ENCODE measurements around the gene SLC9A5.

Gene SLC9A5, protein sequence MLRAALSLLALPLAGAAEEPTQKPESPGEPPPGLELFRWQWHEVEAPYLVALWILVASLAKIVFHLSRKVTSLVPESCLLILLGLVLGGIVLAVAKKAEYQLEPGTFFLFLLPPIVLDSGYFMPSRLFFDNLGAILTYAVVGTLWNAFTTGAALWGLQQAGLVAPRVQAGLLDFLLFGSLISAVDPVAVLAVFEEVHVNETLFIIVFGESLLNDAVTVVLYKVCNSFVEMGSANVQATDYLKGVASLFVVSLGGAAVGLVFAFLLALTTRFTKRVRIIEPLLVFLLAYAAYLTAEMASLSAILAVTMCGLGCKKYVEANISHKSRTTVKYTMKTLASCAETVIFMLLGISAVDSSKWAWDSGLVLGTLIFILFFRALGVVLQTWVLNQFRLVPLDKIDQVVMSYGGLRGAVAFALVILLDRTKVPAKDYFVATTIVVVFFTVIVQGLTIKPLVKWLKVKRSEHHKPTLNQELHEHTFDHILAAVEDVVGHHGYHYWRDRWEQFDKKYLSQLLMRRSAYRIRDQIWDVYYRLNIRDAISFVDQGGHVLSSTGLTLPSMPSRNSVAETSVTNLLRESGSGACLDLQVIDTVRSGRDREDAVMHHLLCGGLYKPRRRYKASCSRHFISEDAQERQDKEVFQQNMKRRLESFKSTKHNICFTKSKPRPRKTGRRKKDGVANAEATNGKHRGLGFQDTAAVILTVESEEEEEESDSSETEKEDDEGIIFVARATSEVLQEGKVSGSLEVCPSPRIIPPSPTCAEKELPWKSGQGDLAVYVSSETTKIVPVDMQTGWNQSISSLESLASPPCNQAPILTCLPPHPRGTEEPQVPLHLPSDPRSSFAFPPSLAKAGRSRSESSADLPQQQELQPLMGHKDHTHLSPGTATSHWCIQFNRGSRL

DNA sequence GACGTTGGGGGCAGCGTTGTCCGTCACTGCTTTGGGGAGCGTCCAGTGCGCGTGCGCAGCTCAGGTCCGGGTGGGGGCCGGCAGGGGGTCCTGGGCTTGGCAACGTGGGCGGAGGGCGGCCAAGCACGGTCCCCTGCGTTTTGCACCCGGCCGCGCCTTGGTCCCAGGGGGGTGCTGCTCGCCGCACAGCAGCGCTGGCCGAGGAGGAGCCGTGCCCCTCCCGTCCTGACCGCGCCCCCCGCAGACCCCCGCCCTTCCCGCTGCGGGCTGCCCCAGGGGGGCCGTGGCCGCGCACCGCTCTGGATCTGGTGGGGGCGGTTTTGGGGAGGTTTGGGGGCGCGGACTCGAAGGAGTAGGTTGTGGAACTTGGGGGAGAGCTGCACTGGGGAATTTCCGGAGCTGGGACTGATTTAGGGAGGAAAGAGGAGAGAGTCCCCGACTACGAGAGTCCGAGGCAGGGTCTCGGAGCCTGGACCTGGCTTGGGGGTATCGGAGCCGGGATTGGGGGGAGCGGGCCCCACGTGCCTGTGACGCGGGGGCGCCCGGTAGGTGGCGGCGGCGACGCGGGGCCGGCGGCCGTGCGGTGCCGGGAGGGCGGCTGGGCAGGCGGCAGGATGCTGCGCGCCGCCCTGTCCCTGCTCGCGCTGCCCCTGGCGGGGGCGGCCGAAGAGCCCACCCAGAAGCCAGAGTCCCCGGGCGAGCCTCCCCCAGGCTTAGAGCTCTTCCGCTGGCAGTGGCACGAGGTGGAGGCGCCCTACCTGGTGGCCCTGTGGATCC, at the start of gene SLC9A5:
Gene SLC9A5 (plus strand): TSS at position 579 of the 777 bp plus-strand sequence. CDS start 36 bp downstream, at position 615.
- no peak for DNase-seq

DNA sequence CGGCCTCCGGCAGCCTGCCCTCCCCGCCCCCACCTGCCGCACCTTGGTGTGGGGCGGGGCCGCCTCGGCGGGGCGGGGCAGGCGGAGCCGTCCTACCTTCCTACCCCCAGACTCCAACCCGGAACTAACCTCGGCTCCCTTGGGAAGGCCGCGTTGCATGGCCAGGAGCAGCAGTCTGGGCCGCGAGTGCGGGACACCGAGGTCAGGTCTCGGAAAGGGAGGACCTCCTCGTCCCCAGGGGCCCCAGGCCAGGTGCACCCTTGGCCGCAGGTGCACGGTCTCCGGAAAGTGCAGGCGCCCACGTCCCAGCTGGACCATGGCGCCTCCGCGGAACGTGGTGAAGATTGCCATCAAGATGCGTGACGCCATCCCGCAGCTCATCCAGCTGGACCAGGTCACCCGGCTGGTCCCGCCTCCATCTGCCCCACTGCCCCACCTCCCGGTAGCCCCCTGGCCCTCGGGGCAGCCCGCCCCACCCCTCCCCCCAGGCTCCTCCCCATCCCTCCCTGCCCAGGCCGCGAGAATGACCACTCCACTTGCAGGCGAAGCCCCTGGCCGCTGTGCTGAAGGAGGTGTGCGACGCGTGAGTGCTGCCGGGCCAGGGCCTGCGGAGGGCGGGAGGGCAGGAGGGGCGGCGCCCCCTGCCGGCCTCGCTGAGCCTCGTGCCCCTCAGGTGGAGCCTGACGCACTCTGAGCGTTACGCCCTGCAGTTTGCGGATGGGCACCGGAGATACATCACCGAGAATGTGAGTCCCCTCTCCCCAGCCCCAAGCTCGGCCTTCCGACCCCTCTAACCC, 49.6 kb upstream of the SLC9A5 start, which contains the start of gene ELMO3:
Gene ELMO3 (plus strand): TSS at position 121 of the 797 bp plus-strand sequence. CDS start 196 bp downstream, at position 317.
- no peak for DNase-seq

DNA sequence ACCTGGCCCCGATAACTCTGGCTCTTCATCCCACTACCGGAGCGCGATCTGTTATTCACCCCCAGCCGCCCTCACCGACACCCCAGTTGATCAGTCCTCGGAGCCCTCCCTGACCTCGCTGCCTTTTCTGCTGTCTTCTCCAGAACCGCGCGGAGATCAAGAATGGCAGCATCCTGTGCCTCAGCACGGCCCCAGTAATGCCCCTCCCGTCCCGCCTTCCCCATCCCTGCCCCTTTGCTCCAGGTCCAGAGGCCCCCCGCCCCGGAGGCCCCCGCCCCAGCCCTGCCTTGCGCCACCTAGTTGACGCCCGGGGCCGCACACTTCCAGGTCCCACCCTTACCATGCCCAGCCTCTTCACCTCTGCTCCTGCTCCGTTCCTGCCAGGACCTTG, 49.0 kb upstream of the SLC9A5 start:
- DNase-seq: no peak

DNA sequence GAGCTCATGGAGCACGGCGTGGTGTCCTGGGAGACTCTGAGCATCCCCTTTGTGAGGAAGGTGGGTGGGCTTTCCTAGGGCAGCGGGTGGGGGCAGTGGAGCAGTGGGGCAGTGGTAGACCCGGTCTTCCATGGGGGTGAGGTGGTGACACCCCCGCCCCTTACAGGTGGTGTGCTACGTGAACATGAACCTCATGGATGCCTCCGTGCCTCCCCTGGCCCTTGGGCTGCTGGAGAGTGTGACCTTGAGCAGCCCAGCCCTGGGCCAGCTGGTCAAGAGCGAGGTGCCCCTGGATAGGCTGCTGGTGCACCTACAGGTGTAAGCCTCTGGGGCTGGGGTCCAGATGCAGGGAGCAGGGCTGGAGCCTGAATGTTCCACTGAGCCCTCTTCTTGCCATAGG, 48.3 kb upstream of the SLC9A5 start:
- DNase-seq: no peak

DNA sequence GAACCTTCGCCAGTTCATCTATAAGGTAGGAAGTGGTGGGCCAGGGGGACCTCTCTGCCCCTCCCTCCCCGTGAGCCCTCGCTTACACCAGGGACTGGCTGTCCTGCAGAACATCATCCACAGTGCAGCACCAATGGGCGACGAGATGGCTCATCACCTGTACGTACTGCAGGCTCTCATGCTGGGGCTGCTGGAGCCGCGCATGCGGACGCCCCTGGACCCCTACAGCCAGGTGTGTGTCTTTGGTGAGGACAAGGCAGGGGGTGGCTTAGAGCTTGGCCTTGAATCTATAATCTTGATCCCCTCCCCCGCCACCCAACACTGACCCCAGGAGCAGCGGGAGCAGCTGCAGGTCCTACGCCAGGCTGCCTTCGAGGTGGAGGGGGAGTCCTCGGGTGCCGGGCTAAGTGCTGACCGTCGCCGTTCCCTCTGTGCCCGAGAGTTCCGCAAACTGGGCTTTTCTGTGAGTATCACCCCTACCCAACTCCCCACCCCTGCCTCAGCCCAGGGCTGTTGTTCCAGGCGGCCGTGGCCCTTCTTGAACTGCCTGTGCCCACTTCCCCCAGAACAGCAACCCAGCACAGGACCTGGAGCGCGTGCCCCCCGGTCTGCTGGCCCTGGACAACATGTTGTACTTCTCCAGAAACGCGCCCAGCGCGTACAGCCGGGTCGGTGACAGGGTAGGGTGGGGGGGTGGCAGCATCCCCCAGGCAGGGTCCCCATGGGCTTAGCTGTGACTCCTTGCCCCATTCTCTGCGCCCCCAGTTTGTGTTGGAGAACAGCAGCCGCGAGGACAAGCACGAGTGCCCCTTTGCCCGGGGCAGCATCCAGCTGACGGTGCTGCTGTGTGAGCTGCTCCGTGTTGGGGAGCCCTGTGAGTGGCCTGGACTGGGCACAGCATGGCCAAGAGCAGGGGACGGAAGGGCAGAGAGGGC, 47.1 kb upstream of the SLC9A5 start:
- DNase-seq: no peak

- no peak for DNase-seq
These were observed 46.4 kb upstream of the SLC9A5 start for GRCh38 chr16:67202426-67202825.

GRCh38 chr16:67202956-67203493, 45.8 kb upstream of the SLC9A5 start:
- DNase-seq: no peak

- no peak for DNase-seq
These were observed 44.7 kb upstream of the SLC9A5 start for GRCh38 chr16:67204076-67204475.

DNA sequence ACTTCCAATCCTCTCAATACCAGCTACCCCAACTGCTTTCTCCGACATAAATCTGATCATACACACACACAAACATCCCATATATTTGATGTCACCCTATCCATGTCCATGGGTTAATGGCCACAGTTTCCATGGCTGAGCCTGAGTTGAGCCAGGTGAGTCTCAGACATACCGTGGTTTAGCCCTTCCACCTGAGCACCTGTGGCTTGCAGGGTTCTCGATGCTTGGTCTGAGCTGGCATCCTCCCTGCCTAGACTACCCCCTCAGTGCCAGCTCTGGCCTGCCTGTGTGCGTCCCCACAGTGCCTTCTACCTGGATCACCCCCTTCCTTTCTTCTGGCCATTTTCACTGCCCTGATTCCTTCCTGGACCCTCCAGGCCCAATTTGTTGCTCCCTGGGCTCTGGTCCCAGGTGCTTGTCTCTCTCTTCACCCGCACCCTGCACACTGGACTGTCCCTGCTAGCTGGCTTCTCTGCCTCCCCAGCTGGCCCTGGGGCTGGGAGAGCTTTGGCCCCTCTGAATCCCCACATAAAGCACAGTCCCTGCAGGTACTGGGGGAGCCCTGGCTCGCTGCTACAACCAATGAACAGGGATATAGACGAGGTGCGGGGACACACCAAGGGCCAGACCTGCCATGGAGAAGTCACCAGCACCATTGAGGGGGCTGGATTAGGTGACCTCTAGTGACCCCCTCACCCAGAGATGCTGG, 42.5 kb upstream of the SLC9A5 start:
- DNase-seq: no peak

GRCh38 chr16:67206838-67207248, 41.9 kb upstream of the SLC9A5 start:
- no peak for DNase-seq

DNA sequence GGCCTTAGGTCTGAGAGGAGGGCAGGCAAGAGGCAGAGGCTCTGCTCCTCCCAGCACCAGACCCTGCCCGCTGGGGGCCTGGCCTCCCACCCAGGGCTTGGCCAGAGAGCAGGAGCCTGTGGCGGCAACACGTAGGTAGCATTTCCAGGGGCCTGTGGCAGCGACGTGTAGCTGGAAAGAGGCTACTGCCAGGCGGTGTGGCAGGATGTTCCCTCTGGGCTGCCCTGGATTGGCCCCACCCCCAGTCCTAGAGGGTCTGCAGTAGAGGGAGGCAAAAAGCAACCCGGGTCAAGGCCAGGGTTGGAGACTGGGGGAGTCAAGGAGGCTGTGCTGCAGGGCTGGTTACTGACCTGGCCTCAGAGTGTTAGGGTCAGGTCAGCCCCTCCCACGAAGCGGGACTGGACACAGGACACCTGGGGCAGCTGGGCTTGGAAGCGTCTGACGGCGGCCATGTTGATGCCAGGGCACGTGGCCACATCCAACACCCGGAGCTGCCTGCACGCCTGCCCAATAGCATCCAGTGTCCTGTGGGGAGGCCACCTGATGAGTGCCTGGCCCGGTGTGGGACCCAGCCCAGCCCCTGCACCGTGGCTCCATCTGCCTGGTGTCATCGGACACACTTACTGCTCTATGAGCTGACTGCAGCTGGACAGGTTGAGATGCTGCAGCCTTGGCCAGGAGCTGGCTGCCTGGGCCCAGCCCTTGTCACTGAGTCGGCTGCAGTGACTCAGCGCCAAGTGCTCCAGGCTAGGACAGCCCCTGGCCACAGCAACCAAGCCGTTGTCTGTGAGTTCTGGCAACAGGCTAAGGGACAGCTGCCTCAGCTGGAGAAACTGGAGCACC, 41.3 kb upstream of the SLC9A5 start:
- DNase-seq: no peak

GRCh38 chr16:67208154-67208896, 40.5 kb upstream of the SLC9A5 start:
- DNase-seq: no peak

- no peak for DNase-seq
These were observed 39.2 kb upstream of the SLC9A5 start for GRCh38 chr16:67209565-67209964.

DNA sequence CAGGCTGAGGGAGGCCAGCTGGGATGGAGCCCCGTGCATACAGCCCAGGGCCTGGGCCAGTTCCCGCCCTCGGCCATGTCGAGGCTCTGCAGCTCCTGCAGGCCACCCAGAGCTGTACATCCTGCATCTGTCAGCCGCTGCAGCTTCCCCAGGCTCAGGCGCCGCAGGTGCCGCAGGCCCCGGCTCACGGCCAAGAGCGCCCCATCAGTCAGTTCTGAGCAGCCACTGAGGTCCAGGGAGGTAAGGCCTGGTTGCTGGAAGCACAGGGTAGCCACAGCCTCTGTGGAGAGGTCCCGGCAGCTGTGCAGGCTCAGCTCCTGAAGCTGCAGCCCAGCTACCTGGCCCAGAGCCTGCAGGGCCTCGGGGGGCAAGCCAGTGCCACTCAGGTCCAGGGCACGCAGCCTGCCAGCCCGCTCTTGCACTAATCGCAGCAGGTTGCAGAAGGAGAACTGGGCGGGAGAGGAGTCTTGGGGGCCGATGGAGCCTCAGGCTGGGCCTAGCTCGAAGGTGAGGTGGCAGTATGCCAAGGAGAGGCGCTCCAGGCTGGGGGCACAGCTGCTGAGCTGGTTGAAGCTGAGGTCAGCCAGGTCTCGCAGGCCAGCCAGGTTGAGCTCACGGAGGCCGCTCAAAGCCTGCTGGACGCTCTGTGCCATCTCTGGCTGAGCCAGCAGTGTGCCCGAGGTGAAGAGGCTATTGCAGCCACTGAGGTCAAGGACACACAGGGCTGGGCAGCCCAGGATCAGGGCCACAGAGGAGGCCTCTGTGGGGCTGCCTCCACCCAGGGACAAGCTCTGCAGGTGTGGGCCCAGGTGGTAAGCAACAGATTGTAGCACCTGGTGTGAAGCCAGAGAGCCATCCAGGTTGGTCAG, 38.5 kb upstream of the SLC9A5 start:
- DNase-seq: no peak

GRCh38 chr16:67211674-67212073, 37.1 kb upstream of the SLC9A5 start:
- DNase-seq: no peak

GRCh38 chr16:67212766-67213165, 36.0 kb upstream of the SLC9A5 start:
- no peak for DNase-seq
